SU-DHL-6 (cell line): ENCODE measurements around the gene DPP10.

ENCODE experiments used
- H2AFZ ChIP-seq: fragments of 200-600 bp; sonication (generic); 2 replicates; pipeline ENCODE4 v1.6.1; 2014; ENCODE audit warnings: low read depth, mild to moderate bottlenecking, moderate library complexity, mixed read lengths, antibody characterized with exemption, low read length; ENCODE audit not compliant: severe bottlenecking
- H3F3A ChIP-seq: fragments of 200-600 bp; shearing (Covaris generic); 2 replicates; pipeline ENCODE4 v1.6.0; 2016; ENCODE audit warnings: antibody characterized with exemption, mild to moderate bottlenecking; ENCODE audit not compliant: insufficient read depth
- H3K27ac ChIP-seq: fragments of 200-600 bp; sonication (generic); 2 replicates; pipeline ENCODE4 v1.5.1; 2016; ENCODE audit warnings: low read depth, mild to moderate bottlenecking, low read length, moderate library complexity, mixed read lengths
- H3K27me3 ChIP-seq: fragments of 200-600 bp; sonication (generic), shearing (Covaris generic); 2 replicates; pipeline ENCODE4 v1.6.0; 2014; ENCODE audit warnings: mild to moderate bottlenecking, low read length
- H3K36me3 ChIP-seq: fragments of 200-600 bp; sonication (generic); 2 replicates; pipeline ENCODE4 v1.6.1; 2014; ENCODE audit warnings: mild to moderate bottlenecking, low read length, mixed read lengths
- H3K4me2 ChIP-seq: fragments of 300-600, 200-600 bp; shearing (Covaris generic), sonication (generic); 2 replicates; pipeline ENCODE4 v1.6.0; 2014; ENCODE audit warnings: low read length, low read depth, mild to moderate bottlenecking; ENCODE audit not compliant: poor library complexity, severe bottlenecking
- H3K4me3 ChIP-seq: fragments of 200-600 bp; sonication (generic); 2 replicates; pipeline ENCODE4 v1.5.1; 2014; ENCODE audit warnings: antibody characterized with exemption, low read length, mild to moderate bottlenecking, mixed read lengths; ENCODE audit not compliant: insufficient read depth, poor library complexity, severe bottlenecking
- H3K79me2 ChIP-seq: fragments of 200-600 bp; sonication (generic); 2 replicates; pipeline ENCODE4 v1.6.1; 2014; ENCODE audit warnings: mild to moderate bottlenecking, low read length, moderate library complexity; ENCODE audit not compliant: insufficient read depth
- H3K9ac ChIP-seq: fragments of 200-600 bp; sonication (generic); 2 replicates; pipeline ENCODE4 v1.7.0; 2014; ENCODE audit warnings: mild to moderate bottlenecking, low read length
- H3K9me2 ChIP-seq: fragments of 200-600 bp; sonication (generic); replicated peaks from 2 replicates; pipeline ENCODE4 v1.6.1; 2014; ENCODE audit warnings: low read length; ENCODE audit not compliant: insufficient read depth
- H3K9me3 ChIP-seq: fragments of 200-600 bp; sonication (generic); 2 replicates; pipeline ENCODE4 v1.6.1; 2014; ENCODE audit warnings: low read length, mixed read lengths; ENCODE audit not compliant: insufficient read depth
- H4K20me1 ChIP-seq: fragments of 200-600 bp; sonication (generic); 2 replicates; pipeline ENCODE4 v1.6.1; 2014; ENCODE audit warnings: low read depth, mild to moderate bottlenecking, antibody characterized with exemption, low read length, moderate library complexity, mixed read lengths
- EZH2phosphoT487 ChIP-seq: fragments of 200-600 bp; sonication (generic), shearing (Covaris generic); conservative IDR thresholded peaks from 2 replicates; pipeline ENCODE4 v1.6.1; 2018; ENCODE audit warnings: mild to moderate bottlenecking, antibody characterized with exemption, low read length, moderate library complexity, mixed read lengths
- TF ChIP-seq, protein P1 (sequence below): fragments of 200-600 bp; sonication (generic); IDR thresholded peaks from one replicate; pipeline ENCODE4 v1.5.1; 2017; ENCODE audit warnings: antibody characterized with exemption, mild to moderate bottlenecking, low read length, moderate library complexity; ENCODE audit not compliant: insufficient read depth, poor library complexity, severe bottlenecking

The DPP10 gene

DNA sequence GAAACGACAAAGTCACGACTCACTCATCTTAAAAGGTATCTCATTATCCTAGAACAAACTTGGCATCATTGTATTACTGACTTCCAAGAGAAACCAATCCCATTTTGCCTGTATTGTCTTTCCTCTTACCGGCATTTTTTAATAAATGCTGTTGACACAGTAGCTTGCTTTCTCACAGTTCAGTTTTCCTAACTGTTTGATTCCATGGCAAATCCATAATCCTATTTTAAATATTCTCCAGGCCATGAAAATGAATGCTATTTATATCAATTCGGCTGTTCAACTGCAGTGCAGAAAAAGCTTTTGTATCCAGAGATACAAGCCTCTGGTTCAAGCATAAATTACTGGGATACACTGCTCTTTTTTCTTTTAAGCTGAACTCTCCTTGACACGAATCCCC, 1241.9 kb downstream of the DPP10 start:
- Histone ChIP-seq H3K27ac (no peak overlapping the region), H2AFZ (no peak overlapping the region), H4K20me1 (no peaks in the 10 kb centered on the region), H3K27me3 (no peaks in the 10 kb centered on the region), H3K36me3 (no peaks in the 10 kb centered on the region), H3K9ac (no peak overlapping the region), H3K9me2 (no peaks in the 10 kb centered on the region), H3K79me2 (no peaks in the 10 kb centered on the region), H3K9me3 (no peaks in the 10 kb centered on the region), H3F3A (no peaks in the 10 kb centered on the region), H3K4me3 (no peak overlapping the region), H3K4me2 (no peak overlapping the region)
- TF ChIP-seq, protein P1, sequence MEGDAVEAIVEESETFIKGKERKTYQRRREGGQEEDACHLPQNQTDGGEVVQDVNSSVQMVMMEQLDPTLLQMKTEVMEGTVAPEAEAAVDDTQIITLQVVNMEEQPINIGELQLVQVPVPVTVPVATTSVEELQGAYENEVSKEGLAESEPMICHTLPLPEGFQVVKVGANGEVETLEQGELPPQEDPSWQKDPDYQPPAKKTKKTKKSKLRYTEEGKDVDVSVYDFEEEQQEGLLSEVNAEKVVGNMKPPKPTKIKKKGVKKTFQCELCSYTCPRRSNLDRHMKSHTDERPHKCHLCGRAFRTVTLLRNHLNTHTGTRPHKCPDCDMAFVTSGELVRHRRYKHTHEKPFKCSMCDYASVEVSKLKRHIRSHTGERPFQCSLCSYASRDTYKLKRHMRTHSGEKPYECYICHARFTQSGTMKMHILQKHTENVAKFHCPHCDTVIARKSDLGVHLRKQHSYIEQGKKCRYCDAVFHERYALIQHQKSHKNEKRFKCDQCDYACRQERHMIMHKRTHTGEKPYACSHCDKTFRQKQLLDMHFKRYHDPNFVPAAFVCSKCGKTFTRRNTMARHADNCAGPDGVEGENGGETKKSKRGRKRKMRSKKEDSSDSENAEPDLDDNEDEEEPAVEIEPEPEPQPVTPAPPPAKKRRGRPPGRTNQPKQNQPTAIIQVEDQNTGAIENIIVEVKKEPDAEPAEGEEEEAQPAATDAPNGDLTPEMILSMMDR, result no peak
- no peak for TF ChIP-seq EZH2phosphoT487

DNA sequence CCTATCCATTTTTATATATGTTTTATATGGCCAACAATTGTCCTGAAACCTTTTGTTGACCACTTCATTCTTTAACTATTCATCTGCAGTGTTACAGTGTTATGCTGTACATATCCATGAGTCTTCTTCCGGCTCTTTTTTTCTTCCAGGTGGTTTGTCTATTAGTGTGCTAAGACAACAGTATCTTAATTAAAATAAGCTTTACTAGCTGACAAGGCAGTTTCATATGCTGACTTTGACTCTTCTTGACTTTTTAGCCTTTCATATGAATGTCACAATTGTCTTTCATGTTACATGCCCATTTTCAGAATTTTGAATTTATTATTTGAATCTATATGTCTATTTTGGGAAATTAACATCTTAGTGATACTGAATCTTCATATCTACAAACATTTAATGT, 1249.0 kb downstream of the DPP10 start:
- no peaks in the 10 kb centered on the region for H3K9me2 ChIP-seq
- no peaks in the 10 kb centered on the region for H3K36me3 ChIP-seq
- H4K20me1 ChIP-seq, result no peaks in the 10 kb centered on the region
- H2AFZ ChIP-seq, result no peak overlapping the region
- H3K9ac ChIP-seq, result no peak overlapping the region
- no peaks in the 10 kb centered on the region for H3K9me3 ChIP-seq
- no peak overlapping the region for H3K27ac ChIP-seq
- H3K4me2 ChIP-seq, result no peak overlapping the region
- H3F3A ChIP-seq, result no peaks in the 10 kb centered on the region
- H3K79me2 ChIP-seq, result no peaks in the 10 kb centered on the region
- H3K27me3 ChIP-seq, result no peaks in the 10 kb centered on the region
- no peak overlapping the region for H3K4me3 ChIP-seq
- TF ChIP-seq, protein P1, result no peak
- TF ChIP-seq EZH2phosphoT487, result no peak

DNA sequence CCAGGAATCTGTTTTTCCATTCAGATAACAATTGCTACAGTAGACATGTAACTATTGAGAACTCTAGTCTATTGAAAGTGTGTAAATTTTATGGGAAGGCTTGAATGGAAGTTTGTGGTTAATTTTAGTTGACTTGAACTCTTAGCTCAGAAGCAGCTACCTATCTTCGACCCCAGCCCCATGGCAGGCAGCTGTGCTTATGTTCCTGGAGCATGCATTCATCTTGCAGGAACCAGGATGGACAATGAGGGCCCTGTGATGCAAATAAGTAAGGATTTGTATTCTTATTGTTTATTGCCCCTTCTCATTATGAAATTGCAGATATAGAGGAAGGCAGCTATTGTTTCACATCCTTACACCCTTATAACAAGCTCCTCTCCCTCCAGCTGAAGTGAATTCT, 1252.2 kb downstream of the DPP10 start:
- no peaks in the 10 kb centered on the region for H3K36me3 ChIP-seq
- no peak for TF ChIP-seq EZH2phosphoT487
- TF ChIP-seq, protein P1, result no peak
- no peaks in the 10 kb centered on the region for H3K27me3 ChIP-seq
- H3K4me3 ChIP-seq, result no peak overlapping the region
- H3K9me2 ChIP-seq, result no peaks in the 10 kb centered on the region
- no peak overlapping the region for H3K9ac ChIP-seq
- no peak overlapping the region for H3K4me2 ChIP-seq
- H3K9me3 ChIP-seq, result no peaks in the 10 kb centered on the region
- H4K20me1 ChIP-seq, result no peaks in the 10 kb centered on the region
- H3K79me2 ChIP-seq, result no peaks in the 10 kb centered on the region
- no peaks in the 10 kb centered on the region for H3F3A ChIP-seq
- H3K27ac ChIP-seq, result no peak overlapping the region
- no peak overlapping the region for H2AFZ ChIP-seq
